HEK293 (cell line): ENCODE measurements around the gene VSIG8.

Experiments
- CTCF ChIA-PET: fragments of 350-600 bp; formaldehyde crosslinking; extraction: SDS; loops from one replicate; lab custom pipeline; 2021; ENCODE audit warnings: antibody characterized with exemption; lab: Yijun Ruan, JAX
- POLR2A ChIA-PET: fragments of 300-600 bp; formaldehyde crosslinking; extraction: SDS; loops from one replicate; lab custom pipeline; 2020; ENCODE audit warnings: antibody characterized with exemption, inconsistent platforms; lab: Yijun Ruan, JAX
- H3K27ac ChIP-seq: fragments of 200-500 bp; sonication (Bioruptor generic); 2 replicates; pipeline ENCODE4 v1.5.1; 2014; ENCODE audit warnings: low read depth, low read length, control low read depth, inconsistent platforms; ENCODE audit errors: extremely low read depth
- H3K36me3 ChIP-seq, 2 experiments: fragments of 200-500 bp in 1 of 2; sonication (Bioruptor generic) in 1 of 2; 1 replicate in 1 of 2; 2 replicates in 1 of 2; pipeline ENCODE4 v1.5.1; 2014 to 2017; ENCODE audit warnings: inconsistent platforms in 2 of 2, low read length in 2 of 2; ENCODE audit not compliant: control insufficient read depth in 2 of 2, insufficient read depth in 1 of 2
- H3K4me1 ChIP-seq: fragments of 200-500 bp; sonication (Bioruptor generic); 2 replicates; pipeline ENCODE4 v1.5.1; 2014; ENCODE audit warnings: mild to moderate bottlenecking, low read length, inconsistent platforms; ENCODE audit not compliant: control insufficient read depth, insufficient read depth
- H3K4me3 ChIP-seq: 2 replicates; pipeline ENCODE4 v1.5.1; 2011; ENCODE audit warnings: low read depth, mild to moderate bottlenecking, control low read depth, low read length, moderate library complexity
- H3K9me3 ChIP-seq: fragments of 200-500 bp; sonication (Bioruptor generic); 2 replicates; pipeline ENCODE4 v1.5.1; 2014; ENCODE audit warnings: low read depth, low read length, inconsistent platforms; ENCODE audit not compliant: control insufficient read depth, insufficient read depth
- GLI2 ChIP-seq: fragments of 450-650 bp; formaldehyde crosslinking; IDR thresholded peaks from 2 replicates; pipeline ENCODE4; 2017; ENCODE audit warnings: missing biosample characterization, missing genetic modification characterization, low read depth, borderline replicate concordance
- INSM2 ChIP-seq: fragments of 450-650 bp; formaldehyde crosslinking; IDR thresholded peaks from 2 replicates; pipeline ENCODE4 v1.5.1; 2016; ENCODE audit warnings: missing biosample characterization, missing genetic modification characterization
- KLF17 ChIP-seq: fragments of 450-650 bp; formaldehyde crosslinking; IDR thresholded peaks from 2 replicates; pipeline ENCODE4 v1.5.1; 2016; ENCODE audit warnings: missing biosample characterization, missing genetic modification characterization
- MZF1 ChIP-seq: fragments of 450-650 bp; formaldehyde crosslinking; IDR thresholded peaks from 2 replicates; pipeline ENCODE4 v1.5.1; 2017; ENCODE audit warnings: missing biosample characterization, missing genetic modification characterization, borderline replicate concordance
- PRDM4 ChIP-seq: fragments of 450-650 bp; formaldehyde crosslinking; IDR thresholded peaks from 2 replicates; pipeline ENCODE4 v1.5.1; 2017; ENCODE audit warnings: missing biosample characterization, missing genetic modification characterization
- SP2 ChIP-seq: fragments of 450-650 bp; formaldehyde crosslinking; IDR thresholded peaks from 2 replicates; pipeline ENCODE4 v1.5.1; 2016; ENCODE audit warnings: missing biosample characterization, missing genetic modification characterization
- WT1 ChIP-seq: fragments of 450-650 bp; formaldehyde crosslinking; IDR thresholded peaks from 2 replicates; pipeline ENCODE4 v1.5.1; 2016; ENCODE audit warnings: missing biosample characterization, missing genetic modification characterization
- ZFP69B ChIP-seq: fragments of 450-650 bp; formaldehyde crosslinking; IDR thresholded peaks from 2 replicates; pipeline ENCODE4 v1.5.1; 2016; ENCODE audit warnings: missing biosample characterization, missing genetic modification characterization
- ZNF133 ChIP-seq: fragments of 450-650 bp; formaldehyde crosslinking; IDR thresholded peaks from 2 replicates; pipeline ENCODE4 v1.5.1; 2016; ENCODE audit warnings: missing biosample characterization, missing genetic modification characterization
- ZNF184 ChIP-seq: fragments of 450-650 bp; IDR thresholded peaks from 2 replicates; pipeline ENCODE4 v1.5.1; 2018; ENCODE audit warnings: missing biosample characterization, mild to moderate bottlenecking, missing genetic modification characterization
- ZNF202 ChIP-seq: fragments of 450-650 bp; formaldehyde crosslinking; IDR thresholded peaks from 2 replicates; pipeline ENCODE4 v1.5.1; 2016; ENCODE audit warnings: missing biosample characterization, missing genetic modification characterization, borderline replicate concordance
- ZNF211 ChIP-seq: fragments of 450-650 bp; formaldehyde crosslinking; IDR thresholded peaks from 2 replicates; pipeline ENCODE4 v1.5.1; 2016; ENCODE audit warnings: low read depth, missing biosample characterization, missing genetic modification characterization
- ZNF280D ChIP-seq: fragments of 450-650 bp; formaldehyde crosslinking; IDR thresholded peaks from 2 replicates; pipeline ENCODE4 v1.5.1; 2016; ENCODE audit warnings: missing biosample characterization, missing genetic modification characterization
- ZNF335 ChIP-seq: fragments of 450-650 bp; formaldehyde crosslinking; conservative IDR thresholded peaks from 2 replicates; pipeline ENCODE4 v1.5.1; 2016; ENCODE audit warnings: missing biosample characterization, missing genetic modification characterization
- ZNF341 ChIP-seq: fragments of 450-650 bp; formaldehyde crosslinking; IDR thresholded peaks from 2 replicates; pipeline ENCODE4; 2016; ENCODE audit warnings: low read depth, missing biosample characterization, missing genetic modification characterization
- ZNF354C ChIP-seq: fragments of 450-650 bp; formaldehyde crosslinking; IDR thresholded peaks from 2 replicates; pipeline ENCODE4 v1.5.1; 2016; ENCODE audit warnings: missing biosample characterization, missing genetic modification characterization, low read depth, borderline replicate concordance
- ZNF362 ChIP-seq: fragments of 450-650 bp; formaldehyde crosslinking; IDR thresholded peaks from 2 replicates; pipeline ENCODE4 v1.5.1; 2016; ENCODE audit warnings: missing biosample characterization, missing genetic modification characterization
- ZNF548 ChIP-seq: fragments of 450-650 bp; formaldehyde crosslinking; IDR thresholded peaks from 2 replicates; pipeline ENCODE4 v1.5.1; 2016; ENCODE audit warnings: missing biosample characterization, missing genetic modification characterization
- ZNF626 ChIP-seq: fragments of 450-650 bp; sonication (Bioruptor Pico); formaldehyde crosslinking; IDR thresholded peaks from 2 replicates; pipeline ENCODE4 v1.5.1; 2018; ENCODE audit warnings: missing biosample characterization, missing genetic modification characterization, inconsistent platforms
- ZNF654 ChIP-seq: fragments of 450-650 bp; formaldehyde crosslinking; IDR thresholded peaks from 2 replicates; pipeline ENCODE4 v1.5.1; 2016; ENCODE audit warnings: low read depth, missing biosample characterization, missing genetic modification characterization
- ZNF830 ChIP-seq: fragments of 450-650 bp; IDR thresholded peaks from 2 replicates; pipeline ENCODE4 v1.5.0; 2018; ENCODE audit warnings: missing biosample characterization, missing genetic modification characterization, low read depth, mild to moderate bottlenecking, moderate library complexity

Gene VSIG8

GRCh38 chr1:159830722-159831121 lies 31.7 kb downstream of the VSIG8 start:
- no peak overlapping the region for H3K27ac ChIP-seq
- POLR2A ChIA-PET = no interaction called here
- TF ChIP-seq ZNF341 (tag by site-specific recombination) (no peak), PRDM4 (tag by site-specific recombination) (no peak), ZNF362 (tag by site-specific recombination) (no peak), INSM2 (tag by site-specific recombination) (no peak), SP2 (tag by site-specific recombination) (no peak), ZNF354C (tag by site-specific recombination) (no peak), ZFP69B (no peak), ZNF626 (tag by site-specific recombination) (no peak), ZNF280D (tag by site-specific recombination) (no peak), ZNF184 (no peak)
- TF ChIP-seq, all 188 proteins: peak for 0
- CTCF ChIA-PET = interaction anchor here (0.7 to 4.1 kb wide), 5 partner anchors 9 to 176 kb away, joined by 3 to 24 read pairs (median 4); no protein-coding TSS in a partner anchor
- Histone ChIP-seq H3K36me3 (no peaks in the 10 kb centered on the region), H3K9me3 (no peaks in the 10 kb centered on the region), H3K4me1 (no peaks in the 10 kb centered on the region), H3K4me3 (no peak overlapping the region)

- Histone ChIP-seq H3K4me1 (no peaks in the 10 kb centered on the region), H3K4me3 (no peak overlapping the region), H3K9me3 (no peaks in the 10 kb centered on the region), H3K27ac (no peak overlapping the region), H3K36me3 (no peaks in the 10 kb centered on the region)
- ChIA-PET CTCF (interaction anchor here (0.5 to 4.1 kb wide), 13 partner anchors 8 to 1862 kb away, joined by 3 to 24 read pairs (median 3); no protein-coding TSS in a partner anchor), POLR2A (no interaction called here)
- no peak for TF ChIP-seq ZNF548
- TF ChIP-seq ZNF654 = no peak
- TF ChIP-seq WT1 (tag by site-specific recombination) = no peak
- TF ChIP-seq ZNF133 (tag by site-specific recombination) = no peak
- TF ChIP-seq GLI2 (tag by site-specific recombination) = no peak
- TF ChIP-seq ZNF202 = no peak
- no peak for TF ChIP-seq ZNF335
- no peak for TF ChIP-seq ZNF211 (tag by site-specific recombination)
- TF ChIP-seq PRDM4 (tag by site-specific recombination) = no peak
- TF ChIP-seq KLF17 (tag by site-specific recombination) = no peak
- TF ChIP-seq ZNF830 (tag by site-specific recombination) = no peak
- TF ChIP-seq MZF1 (tag by site-specific recombination) = no peak
These were observed 32.5 kb downstream of the VSIG8 start for GRCh38 chr1:159829822-159830465.
